ENCODE results near the gene NUAK1.

Gene NUAK1

DNA sequence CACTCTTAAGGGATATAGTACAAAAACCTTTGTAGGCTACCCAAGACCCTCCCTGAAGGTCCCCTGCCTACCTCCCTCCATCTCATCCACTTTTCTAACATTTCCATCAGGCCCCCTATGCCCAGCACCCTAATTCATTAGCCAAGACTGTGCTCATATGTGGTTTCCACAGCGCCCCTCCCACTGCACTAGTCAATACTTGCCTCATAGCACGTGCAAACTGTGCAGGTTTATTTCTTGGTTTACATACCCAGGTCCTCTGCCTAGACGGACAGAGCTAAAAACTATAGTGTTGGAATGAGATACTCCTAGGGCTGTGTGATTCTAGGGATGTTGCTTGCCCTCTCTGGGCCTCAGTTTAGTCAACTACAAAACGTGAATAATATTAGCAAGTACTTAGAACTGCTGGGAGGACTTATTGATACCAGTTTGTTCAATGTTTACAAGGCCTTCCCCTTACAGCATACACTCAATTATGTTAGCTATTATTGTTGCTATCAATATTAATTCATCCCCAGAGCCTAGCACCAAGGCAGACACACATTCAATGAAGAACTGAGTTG lies 50.4 kb downstream of the NUAK1 start:
- H3K9me2 ChIP-seq (replicated peaks; ENCODE audit: control insufficient read depth, low read length) = no peaks in the 10 kb centered on the region
- H3K4me2 ChIP-seq (ENCODE audit: low read length) = no peak overlapping the region
- no peak overlapping the region for H3K4me3 ChIP-seq (ENCODE audit: low read length)
- TF ChIP-seq EZH2phosphoT487 (IDR thresholded peaks at IDR 0.05; ENCODE audit: borderline replicate concordance, low read length) = no peak
- TF ChIP-seq, protein P1, sequence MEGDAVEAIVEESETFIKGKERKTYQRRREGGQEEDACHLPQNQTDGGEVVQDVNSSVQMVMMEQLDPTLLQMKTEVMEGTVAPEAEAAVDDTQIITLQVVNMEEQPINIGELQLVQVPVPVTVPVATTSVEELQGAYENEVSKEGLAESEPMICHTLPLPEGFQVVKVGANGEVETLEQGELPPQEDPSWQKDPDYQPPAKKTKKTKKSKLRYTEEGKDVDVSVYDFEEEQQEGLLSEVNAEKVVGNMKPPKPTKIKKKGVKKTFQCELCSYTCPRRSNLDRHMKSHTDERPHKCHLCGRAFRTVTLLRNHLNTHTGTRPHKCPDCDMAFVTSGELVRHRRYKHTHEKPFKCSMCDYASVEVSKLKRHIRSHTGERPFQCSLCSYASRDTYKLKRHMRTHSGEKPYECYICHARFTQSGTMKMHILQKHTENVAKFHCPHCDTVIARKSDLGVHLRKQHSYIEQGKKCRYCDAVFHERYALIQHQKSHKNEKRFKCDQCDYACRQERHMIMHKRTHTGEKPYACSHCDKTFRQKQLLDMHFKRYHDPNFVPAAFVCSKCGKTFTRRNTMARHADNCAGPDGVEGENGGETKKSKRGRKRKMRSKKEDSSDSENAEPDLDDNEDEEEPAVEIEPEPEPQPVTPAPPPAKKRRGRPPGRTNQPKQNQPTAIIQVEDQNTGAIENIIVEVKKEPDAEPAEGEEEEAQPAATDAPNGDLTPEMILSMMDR (IDR thresholded peaks at IDR 0.05; ENCODE audit: low read depth, low read length, poor library complexity, severe bottlenecking) = no peak
- H3K9me3 ChIP-seq (ENCODE audit: control insufficient read depth, insufficient read depth, low read length) = no peaks in the 10 kb centered on the region
- no peaks in the 10 kb centered on the region for H4K20me1 ChIP-seq (ENCODE audit: control insufficient read depth, insufficient read depth, low read depth, low read length)
- no peaks in the 10 kb centered on the region for H3K4me1 ChIP-seq (ENCODE audit: control insufficient read depth, low read length)
- H3K27me3 ChIP-seq (ENCODE audit: control insufficient read depth, low read length) = peaks cover 12% of the 10 kb centered on the region
- H3F3A ChIP-seq (ENCODE audit: control insufficient read depth, insufficient read depth) = no peaks in the 10 kb centered on the region
- H3K27ac ChIP-seq (ENCODE audit: low read depth, low read length) = no peak overlapping the region
- H3K79me2 ChIP-seq (ENCODE audit: control insufficient read depth, low read length) = no peaks in the 10 kb centered on the region
- H3K36me3 ChIP-seq (ENCODE audit: control insufficient read depth, low read length) = no peaks in the 10 kb centered on the region

DNA sequence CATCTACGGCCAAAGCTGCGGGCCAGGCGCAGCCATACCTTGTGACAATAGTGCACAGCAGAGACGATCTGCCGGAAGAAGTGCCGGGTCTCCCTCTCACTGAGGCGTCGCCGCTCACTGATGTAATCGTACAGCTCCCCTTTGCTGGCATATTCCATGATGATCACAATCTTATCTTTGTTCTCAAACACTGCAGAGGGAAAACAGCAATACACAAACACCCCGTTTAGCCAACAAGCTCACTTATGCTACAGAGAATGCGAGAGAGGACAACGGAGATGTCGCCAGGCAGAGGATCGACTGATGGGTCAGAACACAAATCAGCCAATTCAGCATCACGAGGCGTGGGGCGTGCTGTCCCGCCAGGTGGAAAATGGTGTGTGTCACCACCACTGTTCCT lies 52.1 kb downstream of the NUAK1 start:
- no peak overlapping the region for H3K27ac ChIP-seq (ENCODE audit: low read depth, low read length)
- H3K27me3 ChIP-seq (ENCODE audit: control insufficient read depth, low read length) = peaks cover 16% of the 10 kb centered on the region
- no peak for TF ChIP-seq EZH2phosphoT487 (IDR thresholded peaks at IDR 0.05; ENCODE audit: borderline replicate concordance, low read length)
- TF ChIP-seq, protein P1 (IDR thresholded peaks at IDR 0.05; ENCODE audit: low read depth, low read length, poor library complexity, severe bottlenecking) = no peak
- no peaks in the 10 kb centered on the region for H3F3A ChIP-seq (ENCODE audit: control insufficient read depth, insufficient read depth)
- no peaks in the 10 kb centered on the region for H3K79me2 ChIP-seq (ENCODE audit: control insufficient read depth, low read length)
- H3K4me2 ChIP-seq (ENCODE audit: low read length) = no peak overlapping the region
- H3K4me1 ChIP-seq (ENCODE audit: control insufficient read depth, low read length) = no peaks in the 10 kb centered on the region
- H3K4me3 ChIP-seq (ENCODE audit: low read length) = no peak overlapping the region
- no peaks in the 10 kb centered on the region for H4K20me1 ChIP-seq (ENCODE audit: control insufficient read depth, insufficient read depth, low read depth, low read length)
- H3K36me3 ChIP-seq (ENCODE audit: control insufficient read depth, low read length) = no peaks in the 10 kb centered on the region
- no peaks in the 10 kb centered on the region for H3K9me3 ChIP-seq (ENCODE audit: control insufficient read depth, insufficient read depth, low read length)
- H3K9me2 ChIP-seq (replicated peaks; ENCODE audit: control insufficient read depth, low read length) = no peaks in the 10 kb centered on the region

DNA sequence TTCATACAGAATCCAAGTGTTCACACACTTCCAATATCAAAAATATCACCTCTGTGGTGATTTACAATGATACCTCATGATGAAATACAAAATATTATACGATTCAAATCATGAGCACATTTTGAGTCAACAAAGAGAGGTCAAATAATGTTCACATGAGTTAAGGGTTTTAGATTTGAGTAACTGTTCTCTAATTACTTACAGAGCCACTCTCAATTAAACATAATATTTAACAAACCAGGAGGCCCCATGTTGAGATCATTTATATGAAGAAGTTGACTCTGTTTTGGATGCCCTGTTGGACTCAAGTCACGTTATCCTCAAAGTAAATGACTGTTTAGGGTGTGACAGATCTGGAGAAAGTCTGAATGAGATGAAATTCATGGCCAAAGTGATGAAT lies 53.5 kb downstream of the NUAK1 start:
- Histone ChIP-seq H3K27me3 (ENCODE audit: control insufficient read depth, low read length) (peaks cover 16% of the 10 kb centered on the region), H4K20me1 (ENCODE audit: control insufficient read depth, insufficient read depth, low read depth, low read length) (no peaks in the 10 kb centered on the region), H3K36me3 (ENCODE audit: control insufficient read depth, low read length) (no peaks in the 10 kb centered on the region), H3K9me2 (replicated peaks; ENCODE audit: control insufficient read depth, low read length) (no peaks in the 10 kb centered on the region), H3K27ac (ENCODE audit: low read depth, low read length) (no peak overlapping the region), H3F3A (ENCODE audit: control insufficient read depth, insufficient read depth) (no peaks in the 10 kb centered on the region), H3K4me2 (ENCODE audit: low read length) (no peak overlapping the region), H3K79me2 (ENCODE audit: control insufficient read depth, low read length) (no peaks in the 10 kb centered on the region), H3K9me3 (ENCODE audit: control insufficient read depth, insufficient read depth, low read length) (no peaks in the 10 kb centered on the region), H3K4me1 (ENCODE audit: control insufficient read depth, low read length) (no peaks in the 10 kb centered on the region), H3K4me3 (ENCODE audit: low read length) (no peak overlapping the region)
- TF ChIP-seq EZH2phosphoT487 (IDR thresholded peaks at IDR 0.05; ENCODE audit: borderline replicate concordance, low read length) = no peak

DNA sequence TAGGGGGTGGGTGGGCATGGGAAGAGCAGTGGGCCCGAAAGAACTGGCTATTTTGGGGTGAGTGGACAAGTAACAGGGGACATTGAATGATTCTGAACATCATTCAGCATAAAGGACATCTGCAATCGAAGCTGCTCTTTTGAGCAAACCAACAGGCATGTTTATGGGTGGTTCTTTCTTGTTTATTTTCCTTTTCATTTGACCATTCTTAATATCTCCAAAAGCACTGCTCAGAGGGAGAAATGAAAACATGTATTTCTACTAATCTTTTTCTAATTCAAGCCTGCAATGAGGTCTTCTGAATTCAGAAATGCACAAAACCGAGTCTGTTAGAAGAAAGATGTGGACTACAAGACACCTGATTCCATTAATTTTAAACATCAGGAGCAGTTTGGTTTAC lies 54.0 kb downstream of the NUAK1 start:
- Histone ChIP-seq H3K27ac (ENCODE audit: low read depth, low read length) (no peak overlapping the region), H3K9me2 (replicated peaks; ENCODE audit: control insufficient read depth, low read length) (no peaks in the 10 kb centered on the region), H3K79me2 (ENCODE audit: control insufficient read depth, low read length) (no peaks in the 10 kb centered on the region), H3K9me3 (ENCODE audit: control insufficient read depth, insufficient read depth, low read length) (no peaks in the 10 kb centered on the region), H3K4me3 (ENCODE audit: low read length) (no peak overlapping the region), H3K36me3 (ENCODE audit: control insufficient read depth, low read length) (no peaks in the 10 kb centered on the region), H4K20me1 (ENCODE audit: control insufficient read depth, insufficient read depth, low read depth, low read length) (no peaks in the 10 kb centered on the region), H3K27me3 (ENCODE audit: control insufficient read depth, low read length) (peaks cover 16% of the 10 kb centered on the region), H3K4me2 (ENCODE audit: low read length) (no peak overlapping the region), H3F3A (ENCODE audit: control insufficient read depth, insufficient read depth) (no peaks in the 10 kb centered on the region), H3K4me1 (ENCODE audit: control insufficient read depth, low read length) (no peaks in the 10 kb centered on the region)
- TF ChIP-seq, protein P1 (IDR thresholded peaks at IDR 0.05; ENCODE audit: low read depth, low read length, poor library complexity, severe bottlenecking) = no peak
- TF ChIP-seq EZH2phosphoT487 (IDR thresholded peaks at IDR 0.05; ENCODE audit: borderline replicate concordance, low read length) = no peak

Measured in DOHH2 (cell line).